Pancreas (tissue), 10 donors: ENCODE data around the gene WWTR1. TPM values are rescaled to one million over a fixed set of nuclear protein-coding genes. Genes with fewer than 3 reads are reported as not detected.

Source experiments
- ATAC-seq, 4 donors: fragments of 200-7000 bp; cut with Tn5 transposase; one replicate each; pipeline versions ENCODE4 v1.8.0 to v1.9.1; 2020; ENCODE audit warnings: mild to moderate bottlenecking in 4 of 4, moderate library complexity in 4 of 4
- DNase-seq, 6 donors: peaks; one replicate each; pipeline ENCODE4 v3.0.0-alpha.2; 2020
- FAIRE-seq: peaks from 2 replicates; lab custom pipeline; 2012; peaks lifted over from hg19 to GRCh38; lab: Jason Lieb, UNC
- H3K27ac ChIP-seq, 4 donors: fragments of 200-600 bp; sonication (generic); 1 replicate in 3 of 4; 2 replicates in 1 of 4; pipeline versions ENCODE4 v1.5.0 to v1.8.0; 2020
- H3K27me3 ChIP-seq, 4 donors: fragments of 200-600 bp; one replicate each; pipeline ENCODE4 v1.8.0; 2021
- H3K36me3 ChIP-seq, 3 donors: fragments of 200-600 bp; sonication (generic) in 1 of 3; one replicate each; pipeline versions ENCODE4 v1.5.0 to v1.8.0; 2020 to 2021
- H3K4me1 ChIP-seq, 3 donors: fragments of 200-600 bp; one replicate each; pipeline ENCODE4 v1.8.0; 2021
- H3K4me3 ChIP-seq, 4 donors: fragments of 200-600 bp; sonication (generic) in 2 of 4; one replicate each; pipeline versions ENCODE4 v1.5.0 to v1.8.0; 2020 to 2021
- H3K9me3 ChIP-seq, 4 donors: fragments of 200-600 bp; one replicate each; pipeline ENCODE4 v1.8.0; 2021
- CTCF ChIP-seq, 4 donors: fragments of 200-600 bp; sonication (generic) in 3 of 4; IDR thresholded peaks; one replicate each; pipeline versions ENCODE4 v1.5.0 to v1.8.0; 2021; ENCODE audit warnings: antibody characterized with exemption in 4 of 4
- WGBS, 2 donors: extraction: QIAGEN DNeasy Blood & Tissue Kit; methylation state at CpG; one replicate each; pipeline ENCODE4 v1.1.7; 2013; 5-methylcytosine and 5-hydroxymethylcytosine counted together
- intact Hi-C, 3 donors: fragments of 100-400 bp; cut with DNase I; formaldehyde crosslinking; loops; one replicate each; pipeline versions ENCODE4 v1.11.1 to v1.14.2; 2022
- polyA plus RNA-seq, 2 donors: library from polyadenylated mRNA; stranded (reverse); fragments of 200-250 nt; gene quantifications; one replicate each; pipeline ENCODE4 v1.2.3, GENCODE V29; 2013
- total RNA-seq, 6 donors: library from RNA; stranded (reverse); fragmentation: NEBNext Ultra II Directional in 4 of 6; extraction: Animal tissue kit (Norgen Biotek cat#: 25700) in 4 of 6; gene quantifications; one replicate each; pipeline versions ENCODE4 v1.2.1 to v1.2.4, GENCODE V29; 2021 to 2023
- donor health status: healthy with polysubstance abuse.
- donor health status: DM: no; HTN: no; CAD: no; lungs with moderate emphysema.
- donor health status: DM: no; HTN: no; CAD: no.
- donor health status: control.
- donor health status: control.
- donor health status: Bipolar disorder and iron deficiency.
- donor health status: DM: yes; HTN: yes; CAD: no.
- donor health status: DM: no; HTN: no; CAD: no.
- donor health status: DM: no; HTN: no; CAD: no.
- donor health status: DM: yes; HTN: yes; CAD: no.

Gene WWTR1
- total and polyA plus RNA-seq, 8 donors, result 18.9 to 47.0 (median 23.7) TPM

GRCh38 chr3:149548669-149549065 is 109.2 kb downstream of the WWTR1 start:
- FAIRE-seq, result no peak
- intact Hi-C loops, result no loop called here
- no peak for DNase-seq
- 97 to 98% methylated on average over 4 of the region's 4 CpGs for WGBS, 2 donors
- no peak overlapping the region for H3K4me3 ChIP-seq
- H3K36me3 ChIP-seq, result no peaks in the 10 kb centered on the region
- no peak for TF ChIP-seq CTCF (IDR thresholded peaks at IDR 0.05)
- no peaks in the 10 kb centered on the region for H3K9me3 ChIP-seq
- ATAC-seq, result no peak
- peak overlapping the region; percentile 46 to 86 (median 74) for H3K27ac ChIP-seq
- peaks cover 9 to 22% (median 13%) of the 10 kb centered on the region in 3 donors for H3K4me1 ChIP-seq
- H3K27me3 ChIP-seq, result no peaks in the 10 kb centered on the region

GRCh38 chr3:149547954-149548668 is 109.7 kb downstream of the WWTR1 start:
- no peak for FAIRE-seq
- intact Hi-C loops, result no loop called here
- peaks cover 7 to 17% (median 9%) of the 10 kb centered on the region in 3 donors for H3K4me1 ChIP-seq
- peak; percentile 87 to 90 (median 90) for ATAC-seq
- peak overlapping the region; percentile 46 to 86 (median 74) for H3K27ac ChIP-seq
- no peak for TF ChIP-seq CTCF (IDR thresholded peaks at IDR 0.05)
- no peaks in the 10 kb centered on the region for H3K9me3 ChIP-seq
- peak in 4 of 6 donors; percentile 41 to 65 (median 46) for DNase-seq
- no peaks in the 10 kb centered on the region for H3K36me3 ChIP-seq
- H3K4me3 ChIP-seq, result no peak overlapping the region
- H3K27me3 ChIP-seq, result no peaks in the 10 kb centered on the region
- 29 to 31% methylated on average over 13 of the region's 13 CpGs for WGBS, 2 donors

GRCh38 chr3:149547413-149547812 is 110.4 kb downstream of the WWTR1 start:
- 42 to 45% methylated on average over 9 of the region's 9 CpGs for WGBS, 2 donors
- H3K36me3 ChIP-seq, result no peaks in the 10 kb centered on the region
- DNase-seq (peak in 2 of 6 donors; percentile 18 to 19), FAIRE-seq (no peak), ATAC-seq (peak in 3 of 4 donors; percentile 16 to 53 (median 34))
- H3K27ac ChIP-seq, result peak overlapping the region in 3 of 4 donors; percentile 33 to 86 (median 82)
- peaks cover 5 to 10% (median 9%) of the 10 kb centered on the region in 3 donors for H3K4me1 ChIP-seq
- H3K4me3 ChIP-seq, result no peak overlapping the region
- TF ChIP-seq CTCF (IDR thresholded peaks at IDR 0.05), result no peak
- intact Hi-C loops, result no loop called here
- H3K27me3 ChIP-seq, result no peaks in the 10 kb centered on the region
- H3K9me3 ChIP-seq, result no peaks in the 10 kb centered on the region

GRCh38 chr3:149545049-149545448 is 112.8 kb downstream of the WWTR1 start:
- TF ChIP-seq CTCF (IDR thresholded peaks at IDR 0.05), result no peak
- peak overlapping the region in 1 of 4 donors; percentile 4 for H3K27ac ChIP-seq
- H3K4me3 ChIP-seq, result no peak overlapping the region
- no peak for ATAC-seq
- no peaks in the 10 kb centered on the region for H3K9me3 ChIP-seq
- peaks cover 0 to 6% (median 0%) of the 10 kb centered on the region in 3 donors for H3K36me3 ChIP-seq
- H3K4me1 ChIP-seq, result peaks cover 5 to 9% (median 9%) of the 10 kb centered on the region in 3 donors
- no peak for FAIRE-seq
- WGBS, 2 donors, result 88 to 94% methylated on average over 2 of the region's 2 CpGs
- intact Hi-C loops, result no loop called here
- no peak for DNase-seq
- no peaks in the 10 kb centered on the region for H3K27me3 ChIP-seq
